ENCODE results near the gene LMOD1. TPM values are rescaled to one million over a fixed set of nuclear protein-coding genes. Genes with fewer than 3 reads are reported as not detected.

LMOD1 gene
- total RNA-seq, 1 donor from 2014 or later = 0.41 TPM

- H3K27me3 Mint-ChIP-seq = peaks cover 4% of the 10 kb centered on the region
- no peak for DNase-seq (ENCODE audit: low spot score, unreplicated experiment)
- no peak overlapping the region for H3K27ac Mint-ChIP-seq
- no peak overlapping the region for H3K4me3 Mint-ChIP-seq (ENCODE audit: low read depth)
- H3K9me3 Mint-ChIP-seq (ENCODE audit: low read depth) = no peaks in the 10 kb centered on the region
- no peaks in the 10 kb centered on the region for H3K4me1 Mint-ChIP-seq (ENCODE audit: low read depth)
- no peak for TF ChIP-seq CTCF (IDR thresholded peaks at IDR 0.05; ENCODE audit: unreplicated experiment)
- no peaks in the 10 kb centered on the region for H3K36me3 Mint-ChIP-seq (ENCODE audit: insufficient read depth)
Observed at GRCh38 chr1:201930803-201931202, 15.5 kb downstream of the LMOD1 start.

GRCh38 chr1:201930137-201930536, 16.2 kb downstream of the LMOD1 start:
- Mint-ChIP-seq H3K27me3 (peaks cover 4% of the 10 kb centered on the region), H3K4me1 (ENCODE audit: low read depth) (no peaks in the 10 kb centered on the region), H3K27ac (no peak overlapping the region), H3K9me3 (ENCODE audit: low read depth) (no peaks in the 10 kb centered on the region), H3K4me3 (ENCODE audit: low read depth) (no peak overlapping the region), H3K36me3 (ENCODE audit: insufficient read depth) (no peaks in the 10 kb centered on the region)
- no peak for TF ChIP-seq CTCF (IDR thresholded peaks at IDR 0.05; ENCODE audit: unreplicated experiment)
- no peak for DNase-seq (ENCODE audit: low spot score, unreplicated experiment)

GRCh38 chr1:201928266-201928665, 18.1 kb downstream of the LMOD1 start:
- no peak overlapping the region for H3K4me3 Mint-ChIP-seq (ENCODE audit: low read depth)

GRCh38 chr1:201925981-201926645, 20.2 kb downstream of the LMOD1 start:
- no peaks in the 10 kb centered on the region for H3K9me3 Mint-ChIP-seq (ENCODE audit: low read depth)
- no peaks in the 10 kb centered on the region for H3K27me3 Mint-ChIP-seq
- DNase-seq (ENCODE audit: low spot score, unreplicated experiment) = no peak
- H3K4me3 Mint-ChIP-seq (ENCODE audit: low read depth) = no peak overlapping the region
- peaks cover 1% of the 10 kb centered on the region for H3K4me1 Mint-ChIP-seq (ENCODE audit: low read depth)
- no peak overlapping the region for H3K27ac Mint-ChIP-seq
- no peak for TF ChIP-seq CTCF (IDR thresholded peaks at IDR 0.05; ENCODE audit: unreplicated experiment)
- no peaks in the 10 kb centered on the region for H3K36me3 Mint-ChIP-seq (ENCODE audit: insufficient read depth)

More at GRCh38 chr1:201928266-201928665, 18.1 kb downstream of the LMOD1 start:
- Mint-ChIP-seq H3K27me3 (no peaks in the 10 kb centered on the region), H3K36me3 (ENCODE audit: insufficient read depth) (no peaks in the 10 kb centered on the region), H3K9me3 (ENCODE audit: low read depth) (no peaks in the 10 kb centered on the region), H3K4me1 (ENCODE audit: low read depth) (peaks cover 1% of the 10 kb centered on the region), H3K27ac (no peak overlapping the region)
- DNase-seq (ENCODE audit: low spot score, unreplicated experiment) = no peak
- TF ChIP-seq CTCF (IDR thresholded peaks at IDR 0.05; ENCODE audit: unreplicated experiment) = no peak

DNA sequence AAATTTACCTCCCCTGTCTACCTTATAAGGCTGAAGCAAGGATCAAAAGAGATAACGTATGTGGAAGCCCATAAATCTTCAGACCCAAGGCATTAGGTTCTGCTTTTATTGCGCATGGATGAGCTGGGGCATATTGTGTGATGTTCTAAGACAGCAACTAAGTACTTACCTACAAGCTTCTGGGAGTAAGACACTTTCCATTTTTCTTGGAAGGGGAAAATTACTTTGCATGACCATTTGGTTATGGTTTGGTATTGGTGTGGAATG, 21.1 kb downstream of the LMOD1 start:
- Mint-ChIP-seq H3K27ac (no peak overlapping the region), H3K27me3 (no peaks in the 10 kb centered on the region), H3K9me3 (ENCODE audit: low read depth) (no peaks in the 10 kb centered on the region), H3K4me1 (ENCODE audit: low read depth) (peaks cover 1% of the 10 kb centered on the region), H3K36me3 (ENCODE audit: insufficient read depth) (no peaks in the 10 kb centered on the region), H3K4me3 (ENCODE audit: low read depth) (no peak overlapping the region)
- TF ChIP-seq CTCF (IDR thresholded peaks at IDR 0.05; ENCODE audit: unreplicated experiment) = no peak
- DNase-seq (ENCODE audit: low spot score, unreplicated experiment) = no peak
